Activated CD4-positive, alpha-beta memory T cell treated with anti-CD3 and anti-CD28 coated beads, Interleukin-2, amount 10 ng/mL, durations not matched to agents 7 days and 5 days (primary cell): ENCODE data around the gene HMGN1. TPM values are rescaled to one million over a fixed set of nuclear protein-coding genes. Genes with fewer than 3 reads are reported as not detected.

Experiments
- CTCF ChIA-PET: fragments of 350-600 bp; sonication (Branson Sonifier 250); formaldehyde crosslinking; loops from one replicate; lab custom pipeline; 2021; ENCODE audit warnings: antibody characterized with exemption, inconsistent platforms; lab: Charles Lee
- POLR2A ChIA-PET: fragments of 350-600 bp; sonication (Branson Sonifier 250); formaldehyde crosslinking; loops from one replicate; lab custom pipeline; 2021; ENCODE audit warnings: antibody characterized with exemption; lab: Charles Lee
- DNase-seq: peaks from one replicate; pipeline ENCODE4 v3.0.0-alpha.2; 2020
- H3K27ac Mint-ChIP-seq: one replicate; pipeline ENCODE4 v1.8.0; 2021; ENCODE audit warnings: mild to moderate bottlenecking, mixed read lengths
- H3K27me3 Mint-ChIP-seq: one replicate; pipeline ENCODE4 v1.8.0; 2021; ENCODE audit warnings: mixed read lengths
- H3K36me3 Mint-ChIP-seq: one replicate; pipeline ENCODE4 v1.8.0; 2021; ENCODE audit warnings: low read depth, mixed read lengths
- H3K4me1 Mint-ChIP-seq: one replicate; pipeline ENCODE4 v1.8.0; 2021; ENCODE audit warnings: mixed read lengths
- H3K4me3 Mint-ChIP-seq: one replicate; pipeline ENCODE4 v1.8.0; 2021; ENCODE audit warnings: mild to moderate bottlenecking, mixed read lengths
- H3K9me3 Mint-ChIP-seq: one replicate; pipeline ENCODE4 v1.8.0; 2021; ENCODE audit warnings: mixed read lengths
- total RNA-seq, 2 experiments: library from RNA; stranded (reverse); gene quantifications; one replicate each; pipeline ENCODE4 v1.2.3, GENCODE V29; 2021

Gene HMGN1
- total RNA-seq, 2 experiments from 2014 or later, result 327 to 340 TPM

GRCh38 chr21:39312112-39313041 lies 36.5 kb downstream of the HMGN1 start:
- ChIA-PET POLR2A (interaction anchor here (0.6 to 7.3 kb wide), 18 partner anchors 8 to 544 kb away, joined by 3 to 197 read pairs (median 6); partner anchors contain the start of genes HMGN1 and PSMG1), CTCF (interaction anchor here (0.6 to 1.4 kb wide), 5 partner anchors 13 to 128 kb away, joined by 3 to 7 read pairs (median 4); partner anchors contain the start of genes HMGN1 and PSMG1)
- H3K9me3 Mint-ChIP-seq, result no peaks in the 10 kb centered on the region
- peak overlapping the region; percentile 86 for H3K27ac Mint-ChIP-seq
- H3K4me3 Mint-ChIP-seq, result peak overlapping the region; percentile 87
- DNase-seq, result peak; percentile 94
- peaks cover 38% of the 10 kb centered on the region for H3K36me3 Mint-ChIP-seq
- H3K4me1 Mint-ChIP-seq, result peaks cover 43% of the 10 kb centered on the region
- H3K27me3 Mint-ChIP-seq, result no peaks in the 10 kb centered on the region

- H3K4me3 Mint-ChIP-seq, result no peak overlapping the region
- no peaks in the 10 kb centered on the region for H3K9me3 Mint-ChIP-seq
- ChIA-PET POLR2A (interaction anchor here (2.2 to 7.3 kb wide), 3 partner anchors 14 to 70 kb away, joined by 11 to 197 read pairs (median 29); partner anchors contain the start of gene HMGN1), CTCF (no interaction called here)
- H3K36me3 Mint-ChIP-seq, result peaks cover 38% of the 10 kb centered on the region
- H3K4me1 Mint-ChIP-seq, result peaks cover 41% of the 10 kb centered on the region
- H3K27me3 Mint-ChIP-seq, result no peaks in the 10 kb centered on the region
- H3K27ac Mint-ChIP-seq, result no peak overlapping the region
- DNase-seq, result no peak
These were observed 37.7 kb downstream of the HMGN1 start for GRCh38 chr21:39311164-39311563.

- Mint-ChIP-seq H3K9me3 (no peaks in the 10 kb centered on the region), H3K27ac (no peak overlapping the region), H3K36me3 (peaks cover 57% of the 10 kb centered on the region), H3K4me3 (no peak overlapping the region), H3K4me1 (peaks cover 23% of the 10 kb centered on the region), H3K27me3 (no peaks in the 10 kb centered on the region)
- ChIA-PET POLR2A (interaction anchor here (0.8 to 1.5 kb wide), 3 partner anchors 41 to 80 kb away, joined by 3 to 4 read pairs (median 3); partner anchors contain the start of gene HMGN1), CTCF (interaction anchor here (0.5 kb wide), 1 partner anchor 41 kb away, joined by 4 read pairs; no protein-coding TSS in a partner anchor)
- DNase-seq, result no peak
These were observed 41.4 kb downstream of the HMGN1 start for GRCh38 chr21:39307466-39307865.

- Mint-ChIP-seq H3K4me3 (no peak overlapping the region), H3K36me3 (peaks cover 66% of the 10 kb centered on the region), H3K4me1 (peaks cover 13% of the 10 kb centered on the region), H3K27me3 (no peaks in the 10 kb centered on the region), H3K9me3 (peaks cover 14% of the 10 kb centered on the region), H3K27ac (no peak overlapping the region)
- ChIA-PET POLR2A (interaction anchor here (0.8 to 0.9 kb wide), 2 partner anchors 12 to 83 kb away, joined by 3 to 4 read pairs; no protein-coding TSS in a partner anchor), CTCF (interaction anchor here (1.2 kb wide), 1 partner anchor 142 kb away, joined by 3 read pairs; no protein-coding TSS in a partner anchor)
- DNase-seq, result no peak
These were observed 48.3 kb downstream of the HMGN1 start for GRCh38 chr21:39300587-39300986.

- H3K4me1 Mint-ChIP-seq, result peaks cover 13% of the 10 kb centered on the region
- DNase-seq, result no peak
- H3K9me3 Mint-ChIP-seq, result peaks cover 14% of the 10 kb centered on the region
- H3K27me3 Mint-ChIP-seq, result no peaks in the 10 kb centered on the region
- H3K4me3 Mint-ChIP-seq, result no peak overlapping the region
- H3K27ac Mint-ChIP-seq, result no peak overlapping the region
- ChIA-PET CTCF (interaction anchor here (1.2 kb wide), 1 partner anchor 32 kb away, joined by 3 read pairs; no protein-coding TSS in a partner anchor), POLR2A (interaction anchor here (0.9 to 1.5 kb wide), 3 partner anchors 9 to 17 kb away, joined by 3 to 11 read pairs (median 4); no protein-coding TSS in a partner anchor)
- H3K36me3 Mint-ChIP-seq, result peaks cover 74% of the 10 kb centered on the region
These were observed 52.0 kb downstream of the HMGN1 start for GRCh38 chr21:39296891-39297290.

Other genes starting within 250 kb of the HMGN1 start
- 10 to 100 TPM; 59.6 to 66.2 TPM for gene PSMG1, start 165.6 kb downstream of the HMGN1 start, total RNA-seq
- gene BRWD1, start 35.5 kb downstream of the HMGN1 start, total RNA-seq, result 10 to 100 TPM; 39.5 to 45.3 TPM
- gene LCA5L, start 96.7 kb upstream of the HMGN1 start, total RNA-seq, result not detected
- gene SH3BGR, start 102.9 kb upstream of the HMGN1 start, total RNA-seq, result 1 to 10 TPM in 1 of 2 experiments, under 1 TPM in 1; 0.88 to 1.7 TPM